ENCODE data around the gene SMARCA2. TPM values are rescaled to one million over a fixed set of nuclear protein-coding genes. Genes with fewer than 3 reads are reported as not detected.

Gene SMARCA2
- total RNA-seq, 1 donor from 2014 or later: 4.2 TPM

- Mint-ChIP-seq H3K27me3 (ENCODE audit: insufficient read depth, low read depth) (no peaks in the 10 kb centered on the region), H3K9me3 (no peaks in the 10 kb centered on the region), H3K27ac (no peak overlapping the region), H3K36me3 (no peaks in the 10 kb centered on the region), H3K4me1 (peaks cover 12% of the 10 kb centered on the region), H3K4me3 (no peak overlapping the region)
- Histone ChIP-seq H3K4me2 (no peak overlapping the region), H3K4me3 (no peak overlapping the region), H3F3A (ENCODE audit: low read depth) (no peaks in the 10 kb centered on the region), H3K9ac (no peak overlapping the region), H2AFZ (replicated peaks) (no peak overlapping the region), H3K4me1 (no peaks in the 10 kb centered on the region), H3K27me3 (no peaks in the 10 kb centered on the region), H3K79me2 (ENCODE audit: low read depth) (no peaks in the 10 kb centered on the region), H3K36me3 (no peaks in the 10 kb centered on the region), H3K27ac (no peak overlapping the region), H4K20me1 (ENCODE audit: low read depth) (no peaks in the 10 kb centered on the region), H3K9me3 (ENCODE audit: low read depth) (no peaks in the 10 kb centered on the region)
- TF ChIP-seq EZH2phosphoT487 (IDR thresholded peaks at IDR 0.05) (no peak), EZH2 (IDR thresholded peaks at IDR 0.05) (no peak)
- TF ChIP-seq, protein P1, sequence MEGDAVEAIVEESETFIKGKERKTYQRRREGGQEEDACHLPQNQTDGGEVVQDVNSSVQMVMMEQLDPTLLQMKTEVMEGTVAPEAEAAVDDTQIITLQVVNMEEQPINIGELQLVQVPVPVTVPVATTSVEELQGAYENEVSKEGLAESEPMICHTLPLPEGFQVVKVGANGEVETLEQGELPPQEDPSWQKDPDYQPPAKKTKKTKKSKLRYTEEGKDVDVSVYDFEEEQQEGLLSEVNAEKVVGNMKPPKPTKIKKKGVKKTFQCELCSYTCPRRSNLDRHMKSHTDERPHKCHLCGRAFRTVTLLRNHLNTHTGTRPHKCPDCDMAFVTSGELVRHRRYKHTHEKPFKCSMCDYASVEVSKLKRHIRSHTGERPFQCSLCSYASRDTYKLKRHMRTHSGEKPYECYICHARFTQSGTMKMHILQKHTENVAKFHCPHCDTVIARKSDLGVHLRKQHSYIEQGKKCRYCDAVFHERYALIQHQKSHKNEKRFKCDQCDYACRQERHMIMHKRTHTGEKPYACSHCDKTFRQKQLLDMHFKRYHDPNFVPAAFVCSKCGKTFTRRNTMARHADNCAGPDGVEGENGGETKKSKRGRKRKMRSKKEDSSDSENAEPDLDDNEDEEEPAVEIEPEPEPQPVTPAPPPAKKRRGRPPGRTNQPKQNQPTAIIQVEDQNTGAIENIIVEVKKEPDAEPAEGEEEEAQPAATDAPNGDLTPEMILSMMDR (IDR thresholded peaks at IDR 0.05): no peak
- no peak for DNase-seq (ENCODE audit: low spot score)
Measured at GRCh38 chr9:2213830-2214468, 198.8 kb downstream of the SMARCA2 start.

DNA sequence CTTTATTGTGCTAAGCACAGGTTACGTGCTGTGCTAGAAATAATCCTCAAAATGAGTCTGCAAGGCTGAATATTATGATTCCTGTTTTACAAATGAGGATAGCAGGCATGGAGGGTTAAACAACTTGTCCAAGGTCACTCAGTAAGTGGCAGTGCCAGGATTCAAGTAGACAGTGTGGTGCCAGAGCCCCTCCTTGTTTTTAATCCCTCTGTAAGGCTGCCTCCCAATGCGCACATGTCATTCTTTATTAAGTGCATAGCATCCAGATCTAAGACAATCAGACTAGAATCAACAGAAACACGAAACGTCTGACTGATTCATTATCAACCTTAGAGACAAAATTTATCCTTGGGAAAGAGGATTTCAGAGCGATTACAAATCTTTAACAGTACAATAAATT, 199.6 kb downstream of the SMARCA2 start:
- H3K27ac ChIP-seq: no peak overlapping the region
- no peaks in the 10 kb centered on the region for H3K4me1 ChIP-seq
- Mint-ChIP-seq H3K9me3 (no peaks in the 10 kb centered on the region), H3K4me3 (no peak overlapping the region), H3K27ac (no peak overlapping the region), H3K36me3 (no peaks in the 10 kb centered on the region), H3K4me1 (peaks cover 12% of the 10 kb centered on the region), H3K27me3 (ENCODE audit: insufficient read depth, low read depth) (no peaks in the 10 kb centered on the region)
- no peak overlapping the region for H3K9ac ChIP-seq
- H3K9me3 ChIP-seq (ENCODE audit: low read depth): no peaks in the 10 kb centered on the region
- DNase-seq (ENCODE audit: low spot score): no peak
- no peaks in the 10 kb centered on the region for H4K20me1 ChIP-seq (ENCODE audit: low read depth)
- no peak for TF ChIP-seq EZH2 (IDR thresholded peaks at IDR 0.05)
- TF ChIP-seq, protein P1 (IDR thresholded peaks at IDR 0.05): no peak
- TF ChIP-seq EZH2phosphoT487 (IDR thresholded peaks at IDR 0.05): no peak
- no peaks in the 10 kb centered on the region for H3F3A ChIP-seq (ENCODE audit: low read depth)
- H3K79me2 ChIP-seq (ENCODE audit: low read depth): no peaks in the 10 kb centered on the region
- no peak overlapping the region for H3K4me2 ChIP-seq
- no peaks in the 10 kb centered on the region for H3K36me3 ChIP-seq
- no peak overlapping the region for H2AFZ ChIP-seq (replicated peaks)
- no peak overlapping the region for H3K4me3 ChIP-seq
- no peaks in the 10 kb centered on the region for H3K27me3 ChIP-seq

DNA sequence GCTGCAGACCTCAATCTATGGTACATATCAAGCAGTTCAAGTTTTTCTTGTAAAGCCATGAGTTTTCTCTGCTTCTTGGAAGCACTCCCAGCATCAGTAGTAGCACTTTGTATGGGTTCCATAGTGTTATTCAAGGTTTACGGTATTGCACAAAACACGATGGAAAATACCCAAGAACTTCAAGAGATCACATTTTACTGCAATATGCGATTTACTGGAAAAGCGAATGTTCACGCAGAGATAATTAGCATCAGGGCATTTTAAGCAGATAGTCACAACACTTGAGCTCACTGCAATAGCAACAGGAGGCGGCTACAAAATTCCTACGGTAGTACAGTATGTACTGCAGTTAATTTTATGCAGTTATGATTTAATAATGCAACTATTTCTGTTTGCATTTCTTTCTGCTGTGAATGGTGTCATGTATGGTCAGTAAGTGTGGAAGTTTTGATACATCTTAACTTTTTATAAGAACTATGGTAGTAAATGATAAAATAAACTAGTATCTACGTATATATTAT, 200.8 kb downstream of the SMARCA2 start:
- H3K9ac ChIP-seq: no peak overlapping the region
- no peaks in the 10 kb centered on the region for H3K9me3 ChIP-seq (ENCODE audit: low read depth)
- H3K9me3 Mint-ChIP-seq: peaks cover 2% of the 10 kb centered on the region
- DNase-seq (ENCODE audit: low spot score): no peak
- no peak overlapping the region for H3K27ac Mint-ChIP-seq
- no peaks in the 10 kb centered on the region for H3K79me2 ChIP-seq (ENCODE audit: low read depth)
- H3K4me3 ChIP-seq: no peak overlapping the region
- H3K36me3 Mint-ChIP-seq: no peaks in the 10 kb centered on the region
- no peaks in the 10 kb centered on the region for H3K27me3 Mint-ChIP-seq (ENCODE audit: insufficient read depth, low read depth)
- H4K20me1 ChIP-seq (ENCODE audit: low read depth): no peaks in the 10 kb centered on the region
- H3K36me3 ChIP-seq: no peaks in the 10 kb centered on the region
- H3K27me3 ChIP-seq: no peaks in the 10 kb centered on the region
- peaks cover 12% of the 10 kb centered on the region for H3K4me1 Mint-ChIP-seq
- TF ChIP-seq, protein P1 (IDR thresholded peaks at IDR 0.05): no peak
- TF ChIP-seq EZH2phosphoT487 (IDR thresholded peaks at IDR 0.05) (no peak), EZH2 (IDR thresholded peaks at IDR 0.05) (no peak)
- H3K4me3 Mint-ChIP-seq: no peak overlapping the region
- no peak overlapping the region for H3K27ac ChIP-seq
- H3K4me2 ChIP-seq: no peak overlapping the region
- H2AFZ ChIP-seq (replicated peaks): no peak overlapping the region
- H3F3A ChIP-seq (ENCODE audit: low read depth): no peaks in the 10 kb centered on the region
- no peaks in the 10 kb centered on the region for H3K4me1 ChIP-seq
